Ishikawa (cell line): ENCODE data around the gene RUNX1.

Source experiments
- CEBPB ChIP-seq: IDR thresholded peaks from 2 replicates; pipeline ENCODE4 v1.6.1; 2012
- CREB1 ChIP-seq: IDR thresholded peaks from 2 replicates; pipeline ENCODE4 v1.6.1; 2012; ENCODE audit warnings: low read depth
- EGR1 ChIP-seq: IDR thresholded peaks from 2 replicates; pipeline ENCODE4 v1.6.1; 2012
- EP300 ChIP-seq: IDR thresholded peaks from 2 replicates; pipeline ENCODE4 v1.6.1; 2012; ENCODE audit warnings: borderline replicate concordance
- FOXM1 ChIP-seq: IDR thresholded peaks from 2 replicates; pipeline ENCODE4 v1.6.1; 2012; ENCODE audit warnings: low read depth, borderline replicate concordance
- NFIC ChIP-seq: IDR thresholded peaks from 2 replicates; pipeline ENCODE4 v1.6.1; 2012
- RAD21 ChIP-seq: IDR thresholded peaks from 2 replicates; pipeline ENCODE4 v1.6.1; 2012; ENCODE audit warnings: low read depth
- REST ChIP-seq: IDR thresholded peaks from 2 replicates; pipeline ENCODE4 v1.6.1; 2012; ENCODE audit warnings: low read depth, mild to moderate bottlenecking
- TAF1 ChIP-seq: IDR thresholded peaks from 2 replicates; pipeline ENCODE4 v1.6.1; 2012; ENCODE audit warnings: low read depth, mild to moderate bottlenecking
- TCF12 ChIP-seq: IDR thresholded peaks from 2 replicates; pipeline ENCODE4 v1.6.1; 2012; ENCODE audit warnings: low read depth
- TEAD4 ChIP-seq: IDR thresholded peaks from 2 replicates; pipeline ENCODE4 v1.6.1; 2012
- USF1 ChIP-seq: IDR thresholded peaks from 2 replicates; pipeline ENCODE4 v1.6.1; 2012
- YY1 ChIP-seq: IDR thresholded peaks from 2 replicates; pipeline ENCODE4 v1.6.1; 2012; ENCODE audit warnings: low read depth
- ZBTB7A ChIP-seq: IDR thresholded peaks from 2 replicates; pipeline ENCODE4 v1.6.1; 2012; ENCODE audit warnings: low read depth
- TF ChIP-seq, protein P1 (sequence below): IDR thresholded peaks from 2 replicates; pipeline ENCODE4 v1.6.1; 2012

Gene RUNX1

GRCh38 chr21:35037384-35037765 lies 11.7 kb downstream of the RUNX1 start:
- TF ChIP-seq USF1 (no peak), NFIC (no peak), EGR1 (no peak), CEBPB (no peak), TEAD4 (no peak), ZBTB7A (no peak), TAF1 (no peak), FOXM1 (no peak), CREB1 (no peak), REST (no peak), TCF12 (no peak), EP300 (no peak), RAD21 (no peak), YY1 (no peak)
- TF ChIP-seq, protein P1, sequence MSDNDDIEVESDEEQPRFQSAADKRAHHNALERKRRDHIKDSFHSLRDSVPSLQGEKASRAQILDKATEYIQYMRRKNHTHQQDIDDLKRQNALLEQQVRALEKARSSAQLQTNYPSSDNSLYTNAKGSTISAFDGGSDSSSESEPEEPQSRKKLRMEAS, result no peak

- TF ChIP-seq TAF1, result no peak
- TF ChIP-seq TCF12, result no peak
- TF ChIP-seq CREB1, result no peak
These were observed 12.4 kb downstream of the RUNX1 start for GRCh38 chr21:35036465-35037383.

DNA sequence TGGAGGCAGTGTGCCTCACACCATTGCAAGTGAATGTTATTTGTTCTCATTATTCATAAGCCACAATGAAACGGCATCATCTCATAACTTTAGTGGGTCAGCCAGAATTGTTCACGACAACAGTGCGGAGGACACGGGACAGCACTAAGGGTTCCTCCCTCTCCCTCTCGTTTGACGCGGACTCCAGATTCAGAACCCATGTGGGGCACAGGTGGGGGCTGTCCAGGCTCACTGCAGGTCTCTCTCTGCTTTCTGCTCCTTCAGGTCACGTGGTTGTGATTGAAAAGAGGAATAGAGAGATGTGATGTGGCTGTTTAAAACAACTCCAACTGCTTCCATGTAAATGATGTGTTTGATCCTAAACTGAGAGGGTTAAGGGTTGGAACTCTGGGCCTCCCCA lies 13.5 kb downstream of the RUNX1 start:
- TF ChIP-seq TCF12 (no peak), YY1 (no peak)
- TF ChIP-seq, protein P1, result no peak

GRCh38 chr21:35035116-35035515 lies 14.0 kb downstream of the RUNX1 start:
- TF ChIP-seq REST (no peak), ZBTB7A (no peak), EP300 (no peak), EGR1 (no peak), USF1 (no peak), YY1 (no peak), CEBPB (no peak), TCF12 (no peak), NFIC (no peak), TAF1 (no peak), TEAD4 (no peak), CREB1 (no peak), RAD21 (no peak), FOXM1 (no peak)
- TF ChIP-seq, protein P1, result no peak

GRCh38 chr21:35034203-35034926 lies 14.7 kb downstream of the RUNX1 start:
- TF ChIP-seq TAF1, result no peak
- no peak for TF ChIP-seq USF1
- TF ChIP-seq, protein P1, result no peak
- TF ChIP-seq EGR1, result no peak
- no peak for TF ChIP-seq NFIC
- no peak for TF ChIP-seq YY1
- TF ChIP-seq TEAD4, result no peak
